Liver (tissue), 3 donors: Measurements from ENCODE around the gene CLDN1.

ENCODE experiments used
- SP1 ChIP-seq: IDR thresholded peaks from 2 replicates; pipeline ENCODE4 v1.6.1; 2018; ENCODE audit warnings: antibody characterized with exemption, mild to moderate bottlenecking
- TF ChIP-seq, protein P1 (sequence below): fragments of 150-350 bp; IDR thresholded peaks from 2 replicates; pipeline ENCODE4 v1.5.1; 2017; ENCODE audit warnings: improper control_type of control experiment, low read depth, low read length; ENCODE audit not compliant: missing input control
- donor health status: healthy.
- donor health status: healthy.

DNA sequence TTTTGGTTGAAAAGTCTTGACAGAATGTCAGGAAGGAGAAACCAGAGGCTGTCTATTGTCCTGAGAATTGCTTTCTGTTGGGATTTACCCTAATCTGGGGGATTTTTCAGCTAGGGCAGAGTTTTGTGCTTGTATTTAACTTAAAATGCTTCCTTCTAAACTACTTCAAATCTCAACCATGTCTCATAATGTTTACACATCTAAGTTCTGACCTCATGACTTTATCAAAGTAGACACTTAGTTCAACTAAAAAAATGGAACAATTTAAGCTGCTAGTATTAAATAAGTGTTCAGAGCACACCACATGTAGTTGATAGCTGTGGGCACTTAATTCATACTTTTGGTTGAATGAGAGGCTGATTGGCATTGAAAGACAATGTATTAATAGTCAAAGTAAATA lies 28.2 kb downstream of the CLDN1 start:
- TF ChIP-seq, protein P1, sequence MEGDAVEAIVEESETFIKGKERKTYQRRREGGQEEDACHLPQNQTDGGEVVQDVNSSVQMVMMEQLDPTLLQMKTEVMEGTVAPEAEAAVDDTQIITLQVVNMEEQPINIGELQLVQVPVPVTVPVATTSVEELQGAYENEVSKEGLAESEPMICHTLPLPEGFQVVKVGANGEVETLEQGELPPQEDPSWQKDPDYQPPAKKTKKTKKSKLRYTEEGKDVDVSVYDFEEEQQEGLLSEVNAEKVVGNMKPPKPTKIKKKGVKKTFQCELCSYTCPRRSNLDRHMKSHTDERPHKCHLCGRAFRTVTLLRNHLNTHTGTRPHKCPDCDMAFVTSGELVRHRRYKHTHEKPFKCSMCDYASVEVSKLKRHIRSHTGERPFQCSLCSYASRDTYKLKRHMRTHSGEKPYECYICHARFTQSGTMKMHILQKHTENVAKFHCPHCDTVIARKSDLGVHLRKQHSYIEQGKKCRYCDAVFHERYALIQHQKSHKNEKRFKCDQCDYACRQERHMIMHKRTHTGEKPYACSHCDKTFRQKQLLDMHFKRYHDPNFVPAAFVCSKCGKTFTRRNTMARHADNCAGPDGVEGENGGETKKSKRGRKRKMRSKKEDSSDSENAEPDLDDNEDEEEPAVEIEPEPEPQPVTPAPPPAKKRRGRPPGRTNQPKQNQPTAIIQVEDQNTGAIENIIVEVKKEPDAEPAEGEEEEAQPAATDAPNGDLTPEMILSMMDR: no peak
- no peak for TF ChIP-seq SP1
